Chondrocyte (in vitro differentiated cells): ENCODE results near the gene ST6GALNAC4. TPM values are rescaled to one million over a fixed set of nuclear protein-coding genes. Genes with fewer than 3 reads are reported as not detected.

Experiments
- DNase-seq: peaks from one replicate; pipeline ENCODE4 v3.0.0; 2021; ENCODE audit warnings: mixed read lengths, low spot score
- H3K27ac Mint-ChIP-seq: one replicate; pipeline ENCODE4 v1.8.0; 2021; ENCODE audit warnings: mild to moderate bottlenecking, moderate library complexity, mixed read lengths; ENCODE audit not compliant: unreplicated experiment
- H3K27me3 Mint-ChIP-seq: 2 replicates; pipeline ENCODE4 v1.8.0; 2021; ENCODE audit warnings: low read depth, mixed read lengths
- H3K36me3 Mint-ChIP-seq: 2 replicates; pipeline ENCODE4 v1.8.0; 2021; ENCODE audit warnings: low read depth, mixed read lengths
- H3K4me1 Mint-ChIP-seq: 2 replicates; pipeline ENCODE4 v1.8.0; 2021; ENCODE audit warnings: low read depth, mild to moderate bottlenecking, mixed read lengths
- H3K4me3 Mint-ChIP-seq: one replicate; pipeline ENCODE4 v1.8.0; 2021; ENCODE audit warnings: mild to moderate bottlenecking, moderate library complexity, mixed read lengths; ENCODE audit not compliant: unreplicated experiment
- H3K9me3 Mint-ChIP-seq: 2 replicates; pipeline ENCODE4 v1.8.0; 2021; ENCODE audit warnings: low read depth, mixed read lengths
- CTCF ChIP-seq: fragments of 200-600 bp; sonication (generic); IDR thresholded peaks from 2 replicates; pipeline ENCODE4 v1.5.0; 2021; ENCODE audit warnings: antibody characterized with exemption, mild to moderate bottlenecking, moderate library complexity
- total RNA-seq: library from RNA; stranded (reverse); gene quantifications from 3 replicates; pipeline ENCODE4 v1.2.1, GENCODE V29; 2021

The ST6GALNAC4 gene
- total RNA-seq, 1 donor from 2014 or later, result 25.5 TPM

GRCh38 chr9:127941961-127942215 is 25.0 kb upstream of the ST6GALNAC4 start:
- peaks cover 25% of the 10 kb centered on the region for H3K4me1 Mint-ChIP-seq
- no peak for TF ChIP-seq CTCF
- H3K27ac Mint-ChIP-seq, result no peak overlapping the region
- H3K9me3 Mint-ChIP-seq, result no peaks in the 10 kb centered on the region
- no peak overlapping the region for H3K4me3 Mint-ChIP-seq
- no peak for DNase-seq
- no peaks in the 10 kb centered on the region for H3K27me3 Mint-ChIP-seq
- peaks cover 21% of the 10 kb centered on the region for H3K36me3 Mint-ChIP-seq

GRCh38 chr9:127941062-127941960 is 24.5 kb upstream of the ST6GALNAC4 start:
- no peak for TF ChIP-seq CTCF
- no peaks in the 10 kb centered on the region for H3K9me3 Mint-ChIP-seq
- peaks cover 30% of the 10 kb centered on the region for H3K4me1 Mint-ChIP-seq
- H3K4me3 Mint-ChIP-seq, result no peak overlapping the region
- no peaks in the 10 kb centered on the region for H3K27me3 Mint-ChIP-seq
- no peak overlapping the region for H3K27ac Mint-ChIP-seq
- H3K36me3 Mint-ChIP-seq, result peaks cover 21% of the 10 kb centered on the region
- no peak for DNase-seq

GRCh38 chr9:127940593-127940992 is 23.8 kb upstream of the ST6GALNAC4 start:
- H3K4me1 Mint-ChIP-seq, result peaks cover 37% of the 10 kb centered on the region
- no peak for TF ChIP-seq CTCF
- H3K27me3 Mint-ChIP-seq, result no peaks in the 10 kb centered on the region

GRCh38 chr9:127938298-127938690 is 21.5 kb upstream of the ST6GALNAC4 start:
- no peak for TF ChIP-seq CTCF
- Mint-ChIP-seq H3K9me3 (no peaks in the 10 kb centered on the region), H3K27ac (peak overlapping the region; percentile 28), H3K4me1 (peaks cover 39% of the 10 kb centered on the region), H3K27me3 (no peaks in the 10 kb centered on the region), H3K4me3 (no peak overlapping the region), H3K36me3 (peaks cover 13% of the 10 kb centered on the region)
- peak; percentile 70 for DNase-seq

More at GRCh38 chr9:127940593-127940992, 23.8 kb upstream of the ST6GALNAC4 start:
- Mint-ChIP-seq H3K27ac (no peak overlapping the region), H3K4me3 (no peak overlapping the region), H3K36me3 (peaks cover 21% of the 10 kb centered on the region), H3K9me3 (no peaks in the 10 kb centered on the region)
- DNase-seq, result no peak

GRCh38 chr9:127937388-127938297 is 20.8 kb upstream of the ST6GALNAC4 start, which contains the start of gene DPM2:
DPM2 (minus strand) TSS chr9:127937854; CDS start chr9:127937820, 34 bp downstream.
- no peak for DNase-seq
- H3K4me3 Mint-ChIP-seq, result peak within 1 kb of the TSS; percentile 89

More at GRCh38 chr9:127937388-127938297, 20.8 kb upstream of the ST6GALNAC4 start, which contains the start of gene DPM2:
- peak within 1 kb of the TSS; percentile 87 for H3K27ac Mint-ChIP-seq
- H3K27me3 Mint-ChIP-seq, result no peaks in the 10 kb centered on the region
- peaks cover 44% of the 10 kb centered on the region for H3K4me1 Mint-ChIP-seq
- no peak for TF ChIP-seq CTCF
- peaks cover 11% of the 10 kb centered on the region for H3K36me3 Mint-ChIP-seq
- H3K9me3 Mint-ChIP-seq, result no peaks in the 10 kb centered on the region
